Activated CD4-positive, alpha-beta T cell treated with anti-CD3 and anti-CD28 coated beads for 36 hours (primary cell): ENCODE measurements around the gene SEMA3F. TPM values are rescaled to one million over a fixed set of nuclear protein-coding genes. Genes with fewer than 3 reads are reported as not detected.
A peak's percentile ranks its signal among the peaks of the same experiment; 100 is the strongest.

ENCODE experiments used
- ATAC-seq: fragments of 200-7000 bp; cut with Tn5 transposase; one replicate; pipeline ENCODE4 v1.10.0; 2021; ENCODE audit warnings: mild to moderate bottlenecking, moderate library complexity
- CTCF ChIA-PET: fragments of 350-600 bp; sonication (Branson Sonifier 250); formaldehyde crosslinking; loops from one replicate; lab custom pipeline; 2021; ENCODE audit warnings: antibody characterized with exemption; lab: Charles Lee
- POLR2A ChIA-PET: fragments of 350-600 bp; sonication (Branson Sonifier 250); formaldehyde crosslinking; loops from one replicate; lab custom pipeline; 2021; ENCODE audit warnings: antibody characterized with exemption, inconsistent platforms; lab: Charles Lee
- DNase-seq: peaks from one replicate; pipeline ENCODE4 v3.0.0-alpha.2; 2020
- H3K27ac Mint-ChIP-seq: one replicate; pipeline ENCODE4 v1.8.0; 2021; ENCODE audit warnings: mixed read lengths
- H3K27me3 Mint-ChIP-seq: one replicate; pipeline ENCODE4 v1.8.0; 2021; ENCODE audit warnings: mixed read lengths
- H3K36me3 Mint-ChIP-seq: one replicate; pipeline ENCODE4 v1.8.0; 2021; ENCODE audit warnings: low read depth, mixed read lengths
- H3K4me1 Mint-ChIP-seq: one replicate; pipeline ENCODE4 v1.8.0; 2021; ENCODE audit warnings: mixed read lengths
- H3K4me3 Mint-ChIP-seq: one replicate; pipeline ENCODE4 v1.8.0; 2021; ENCODE audit warnings: mild to moderate bottlenecking, moderate library complexity, mixed read lengths
- H3K9me3 Mint-ChIP-seq: one replicate; pipeline ENCODE4 v1.8.0; 2021; ENCODE audit warnings: low read depth, mixed read lengths
- intact Hi-C, 2 experiments: fragments of 100-400 bp; cut with DNase I in 1 of 2; cut with micrococcal nuclease in 1 of 2; formaldehyde crosslinking; loops; one replicate each; pipeline versions ENCODE4 v1.14.2 to v1.15.1; 2022 to 2024; cut with DNase I, micrococcal nuclease
- total RNA-seq, 2 experiments: library from RNA; stranded (reverse); gene quantifications; one replicate each; pipeline ENCODE4 v1.2.3, GENCODE V29; 2021

The SEMA3F gene
- total RNA-seq, 2 experiments from 2014 or later, result 0.25 to 0.46 TPM

DNA sequence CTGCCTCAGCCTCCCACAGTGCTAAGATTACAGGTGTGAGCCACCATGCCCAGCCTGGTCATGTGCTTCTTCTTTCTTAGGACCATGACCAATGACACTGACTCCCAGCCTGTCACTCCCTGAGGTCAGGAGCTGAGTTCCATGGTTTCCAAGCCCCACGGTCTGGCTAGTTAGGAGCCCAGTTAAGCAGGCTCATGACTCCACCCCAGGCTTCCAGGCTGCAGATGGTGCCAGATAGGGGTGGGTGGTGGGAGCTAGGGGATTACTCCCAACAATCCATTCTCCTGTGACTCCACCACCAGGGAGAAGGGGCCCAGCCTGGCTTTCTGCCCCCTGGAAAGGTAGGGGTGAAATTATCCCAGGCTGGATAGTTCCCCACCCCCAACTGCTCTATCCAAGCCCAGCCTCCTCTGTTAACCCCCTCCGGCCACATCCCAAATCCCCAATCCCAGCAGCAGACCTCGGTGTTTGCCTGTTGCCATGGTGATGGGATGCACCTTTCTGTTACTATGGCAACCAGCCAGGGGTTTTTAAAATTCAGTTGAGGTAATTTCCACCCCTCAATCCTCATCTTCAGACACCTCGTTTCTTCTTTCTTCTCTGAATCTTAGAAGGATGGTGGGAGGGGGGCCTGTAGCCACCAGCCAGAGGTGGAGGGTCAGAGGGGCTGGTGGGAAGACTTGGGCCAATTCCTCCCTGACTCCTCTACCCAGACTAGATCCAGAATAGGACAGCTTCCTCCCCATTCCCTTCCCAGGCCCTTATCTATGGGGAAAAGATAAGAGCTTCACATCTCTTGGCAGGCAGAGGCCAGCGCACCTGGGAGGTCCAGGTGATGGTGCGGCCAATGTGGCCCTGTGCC is 22.5 kb upstream of the SEMA3F start:
- ChIA-PET CTCF (interaction anchor here (0.7 kb wide), 1 partner anchor 196 kb away, joined by 3 read pairs; no protein-coding TSS in a partner anchor), POLR2A (no interaction called here)
- H3K4me1 Mint-ChIP-seq, result no peaks in the 10 kb centered on the region
- no peak overlapping the region for H3K27ac Mint-ChIP-seq
- no peaks in the 10 kb centered on the region for H3K36me3 Mint-ChIP-seq
- H3K4me3 Mint-ChIP-seq, result no peak overlapping the region
- DNase-seq, result no peak
- intact Hi-C loops, result no loop called here
- H3K9me3 Mint-ChIP-seq, result no peaks in the 10 kb centered on the region
- ATAC-seq, result no peak
- no peaks in the 10 kb centered on the region for H3K27me3 Mint-ChIP-seq

DNA sequence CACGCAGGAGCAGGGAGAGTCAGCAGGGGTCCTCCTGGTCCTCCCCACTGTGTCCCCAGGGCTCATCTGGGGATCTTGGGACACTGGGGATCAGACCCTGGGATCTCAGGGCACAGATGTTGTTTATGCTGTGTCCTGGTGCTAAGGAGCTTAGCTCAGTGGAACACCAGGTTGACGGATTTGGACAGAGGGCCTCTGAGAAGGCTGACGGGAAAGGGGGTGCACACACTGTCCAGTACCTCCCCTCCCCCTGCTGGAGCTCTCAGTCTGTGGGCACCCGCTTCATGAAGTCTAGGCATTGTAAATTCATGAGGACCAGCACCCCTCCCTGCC is 21.9 kb upstream of the SEMA3F start:
- ChIA-PET CTCF (interaction anchor here (0.6 kb wide), 1 partner anchor 318 kb away, joined by 4 read pairs; no protein-coding TSS in a partner anchor), POLR2A (no interaction called here)
- DNase-seq (no peak), ATAC-seq (no peak)
- Mint-ChIP-seq H3K27ac (no peak overlapping the region), H3K9me3 (no peaks in the 10 kb centered on the region), H3K36me3 (no peaks in the 10 kb centered on the region), H3K4me1 (peaks cover 2% of the 10 kb centered on the region), H3K4me3 (no peak overlapping the region), H3K27me3 (no peaks in the 10 kb centered on the region)
- intact Hi-C loops, result no loop called here

DNA sequence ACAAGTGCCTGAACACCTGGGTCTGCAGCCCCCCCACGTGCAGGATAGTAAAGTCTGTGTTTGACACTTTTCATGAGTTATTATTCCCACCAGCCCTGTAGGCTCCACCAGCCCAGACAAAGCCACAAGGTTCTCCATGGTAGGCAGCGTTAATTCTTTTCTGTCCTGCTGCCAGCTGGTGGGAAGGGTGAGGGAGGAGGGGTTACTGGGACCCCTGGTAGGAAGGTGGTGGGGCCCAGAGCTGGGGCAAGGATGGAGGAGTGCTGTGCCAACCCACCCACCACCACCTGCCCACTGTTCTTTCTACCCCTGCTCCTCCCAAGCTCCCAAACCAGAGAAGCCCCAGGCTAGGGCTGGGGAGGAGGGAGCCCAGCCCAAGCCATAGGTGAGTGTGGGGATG is 20.8 kb upstream of the SEMA3F start:
- no peak for DNase-seq
- H3K27ac Mint-ChIP-seq, result no peak overlapping the region
- no peak overlapping the region for H3K4me3 Mint-ChIP-seq
- CTCF ChIA-PET, result interaction anchor here (0.6 kb wide), 2 partner anchors 444 to 848 kb away, joined by 3 read pairs; no protein-coding TSS in a partner anchor
- no peaks in the 10 kb centered on the region for H3K27me3 Mint-ChIP-seq
- H3K9me3 Mint-ChIP-seq, result no peaks in the 10 kb centered on the region
- POLR2A ChIA-PET, result no interaction called here
- ATAC-seq, result no peak
- H3K36me3 Mint-ChIP-seq, result no peaks in the 10 kb centered on the region
- intact Hi-C loops, result no loop called here
- H3K4me1 Mint-ChIP-seq, result peaks cover 11% of the 10 kb centered on the region

DNA sequence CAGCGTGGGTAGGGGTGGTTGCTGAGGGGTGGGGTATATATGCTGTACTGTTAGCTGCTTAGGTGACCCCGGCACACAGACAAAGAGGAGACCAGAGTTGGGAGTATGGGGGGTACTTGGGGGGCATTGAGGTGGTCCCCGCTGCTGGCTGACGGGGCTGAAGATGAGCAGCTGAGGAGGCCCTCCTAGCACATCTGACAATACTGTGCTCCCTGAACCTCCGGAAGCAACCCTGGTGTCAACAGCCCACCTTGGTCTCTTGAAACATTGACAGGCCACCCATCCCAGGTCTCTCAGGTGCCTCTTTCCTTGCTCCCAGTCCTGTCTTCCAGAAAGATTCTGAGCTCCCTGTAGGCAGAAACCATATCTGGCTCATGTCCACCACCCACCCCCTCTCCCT is 19.2 kb upstream of the SEMA3F start:
- ChIA-PET POLR2A (no interaction called here), CTCF (interaction anchor here (0.6 to 2.9 kb wide), 4 partner anchors 15 to 1446 kb away, joined by 3 to 20 read pairs (median 4); no protein-coding TSS in a partner anchor)
- DNase-seq, result no peak
- H3K36me3 Mint-ChIP-seq, result no peaks in the 10 kb centered on the region
- peaks cover 11% of the 10 kb centered on the region for H3K4me1 Mint-ChIP-seq
- H3K4me3 Mint-ChIP-seq, result no peak overlapping the region
- no peaks in the 10 kb centered on the region for H3K27me3 Mint-ChIP-seq
- H3K27ac Mint-ChIP-seq, result no peak overlapping the region
- intact Hi-C loops, result no loop called here
- H3K9me3 Mint-ChIP-seq, result no peaks in the 10 kb centered on the region
- no peak for ATAC-seq

DNA sequence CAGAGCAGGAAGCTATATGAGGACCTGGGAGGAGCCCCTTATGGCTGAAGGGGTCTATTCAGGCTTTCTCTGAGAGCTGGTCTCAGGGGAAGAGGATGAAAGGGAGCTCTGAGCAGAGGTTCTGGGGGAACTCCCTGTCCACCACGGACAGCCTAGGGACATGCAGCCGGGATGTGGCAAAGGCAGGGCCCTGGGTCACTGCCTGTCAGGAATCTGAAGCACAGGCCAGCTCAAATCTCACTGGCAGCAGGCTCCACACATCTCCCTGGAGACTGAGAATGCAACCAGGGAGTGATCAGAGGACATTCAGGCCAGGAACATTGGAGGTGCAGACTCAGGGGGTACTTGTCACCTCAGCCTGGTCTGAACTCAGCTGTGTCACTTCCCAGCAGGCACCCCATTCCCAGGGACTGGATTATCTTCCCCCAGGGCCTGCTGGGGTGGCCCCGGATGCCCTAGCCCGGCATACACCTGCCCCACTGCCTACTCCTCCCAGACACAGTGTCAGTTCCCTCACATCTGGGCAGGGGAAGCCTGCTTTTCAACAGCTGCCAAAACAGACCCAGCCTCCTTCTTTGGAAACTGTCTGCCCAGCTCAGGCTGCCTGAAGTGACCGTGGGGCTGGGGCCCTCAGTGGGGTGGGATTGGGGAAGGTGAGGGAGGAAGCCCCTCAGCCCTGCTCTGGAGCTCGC is 18.3 kb upstream of the SEMA3F start:
- POLR2A ChIA-PET, result interaction anchor here (1.5 kb wide), 1 partner anchor 15 kb away, joined by 5 read pairs; no protein-coding TSS in a partner anchor
- H3K36me3 Mint-ChIP-seq, result no peaks in the 10 kb centered on the region
- H3K27ac Mint-ChIP-seq, result no peak overlapping the region
- H3K27me3 Mint-ChIP-seq, result no peaks in the 10 kb centered on the region
- H3K4me1 Mint-ChIP-seq, result peaks cover 11% of the 10 kb centered on the region
- no peak for DNase-seq
- intact Hi-C loops, result no loop called here
- no peak for ATAC-seq
- H3K9me3 Mint-ChIP-seq, result no peaks in the 10 kb centered on the region
- H3K4me3 Mint-ChIP-seq, result no peak overlapping the region
- CTCF ChIA-PET, result interaction anchor here (0.5 to 2.9 kb wide), 4 partner anchors 16 to 1397 kb away, joined by 3 to 20 read pairs (median 4); no protein-coding TSS in a partner anchor

DNA sequence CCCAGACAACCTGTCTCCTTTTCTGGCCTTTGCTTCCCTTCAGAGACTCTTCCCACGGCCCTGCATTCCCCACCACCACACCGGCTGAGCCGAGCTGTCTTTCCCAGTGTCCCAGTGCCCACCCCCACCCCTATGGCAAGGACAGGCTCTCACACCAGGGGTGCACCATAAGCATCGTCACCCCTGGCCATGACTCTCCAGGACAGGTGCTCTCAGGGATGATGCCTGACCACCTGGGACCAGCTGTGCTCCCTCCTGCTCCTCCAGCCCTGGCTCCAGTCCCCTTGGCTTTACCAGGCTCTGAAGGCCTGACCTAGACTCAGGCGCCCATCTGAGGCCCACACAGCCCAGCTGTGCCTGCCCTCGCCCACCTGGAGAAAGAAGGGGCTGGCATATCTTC is 17.6 kb upstream of the SEMA3F start:
- ATAC-seq, result no peak
- no peaks in the 10 kb centered on the region for H3K9me3 Mint-ChIP-seq
- ChIA-PET POLR2A (interaction anchor here (1.5 kb wide), 1 partner anchor 15 kb away, joined by 5 read pairs; no protein-coding TSS in a partner anchor), CTCF (interaction anchor here (0.5 to 2.9 kb wide), 3 partner anchors 16 to 1398 kb away, joined by 3 to 20 read pairs (median 4); no protein-coding TSS in a partner anchor)
- peaks cover 11% of the 10 kb centered on the region for H3K4me1 Mint-ChIP-seq
- no peaks in the 10 kb centered on the region for H3K36me3 Mint-ChIP-seq
- no peak overlapping the region for H3K27ac Mint-ChIP-seq
- H3K27me3 Mint-ChIP-seq, result no peaks in the 10 kb centered on the region
- no peak overlapping the region for H3K4me3 Mint-ChIP-seq
- intact Hi-C loops, result no loop called here
- no peak for DNase-seq

DNA sequence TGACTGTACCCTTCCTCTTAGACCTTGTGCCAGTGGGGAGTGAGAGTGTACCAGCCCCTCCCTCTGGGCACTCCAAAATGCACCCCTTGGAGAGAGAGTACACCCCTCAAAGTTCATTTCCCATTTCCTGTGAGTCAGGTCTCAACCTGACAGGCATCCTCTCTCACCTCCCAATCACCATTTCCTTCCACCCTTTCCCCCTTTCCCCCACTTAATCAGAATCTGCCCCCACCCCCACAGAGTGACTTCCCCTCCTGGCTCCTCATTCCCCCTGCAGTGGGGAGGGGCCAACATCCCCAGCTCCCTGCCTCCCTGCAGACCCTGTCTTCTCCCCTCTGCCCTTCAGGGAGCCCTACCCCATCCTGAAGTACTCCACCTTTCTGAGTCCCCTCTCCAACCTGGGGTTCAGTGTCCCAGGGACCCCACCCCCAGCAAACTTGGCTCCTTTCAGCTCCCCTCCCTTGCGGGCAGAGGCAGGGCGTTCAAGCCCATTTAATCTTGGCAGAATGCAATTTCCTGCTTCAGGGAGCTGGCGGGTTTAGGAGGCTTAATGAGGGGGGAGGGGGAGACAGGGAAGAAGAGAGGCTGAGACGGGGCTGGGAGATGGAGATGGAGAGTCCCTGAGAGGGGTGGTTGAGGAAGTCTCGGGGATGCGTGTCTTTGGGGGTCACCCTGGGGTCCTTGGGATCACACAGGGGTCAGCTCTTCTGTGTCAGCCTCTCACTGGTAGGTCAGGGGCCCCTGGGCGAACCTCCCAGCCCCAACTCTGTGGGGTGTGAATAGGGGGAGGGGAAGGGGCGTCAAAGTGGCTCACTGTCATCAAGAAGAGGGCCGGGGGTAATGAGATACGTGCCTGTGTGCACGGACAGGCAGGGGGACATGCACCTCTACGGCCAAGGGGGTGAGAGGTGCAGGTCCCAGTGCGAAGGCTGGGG is 16.6 kb upstream of the SEMA3F start:
- CTCF ChIA-PET, result no interaction called here
- H3K4me1 Mint-ChIP-seq, result peaks cover 11% of the 10 kb centered on the region
- DNase-seq, result no peak

DNA sequence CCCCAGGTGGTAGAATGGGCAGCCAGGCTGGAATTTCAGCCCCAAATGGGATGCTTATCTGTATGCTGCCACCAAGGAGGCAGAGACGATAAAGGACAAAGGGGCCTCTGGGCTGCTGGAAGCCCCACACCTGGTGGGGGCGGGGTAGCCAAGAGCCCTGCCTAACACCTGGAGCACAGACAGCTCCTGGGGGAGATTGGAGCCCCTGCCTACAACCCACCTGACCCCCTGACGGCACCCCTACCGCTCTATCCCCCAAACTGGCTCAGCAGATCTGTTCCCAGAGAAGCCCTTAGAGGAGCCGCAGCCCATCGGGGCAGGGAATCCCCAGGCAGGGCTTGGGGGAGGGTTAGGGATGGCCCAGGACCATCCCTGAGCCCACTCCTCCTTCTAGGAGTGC is 15.8 kb upstream of the SEMA3F start:
- H3K4me3 Mint-ChIP-seq, result no peak overlapping the region

More for the DNA sequence above, 16.6 kb upstream of the SEMA3F start:
- no peak overlapping the region for H3K4me3 Mint-ChIP-seq
- no peak overlapping the region for H3K27ac Mint-ChIP-seq
- intact Hi-C loops, result no loop called here
- ATAC-seq, result peak; percentile 32
- no peaks in the 10 kb centered on the region for H3K27me3 Mint-ChIP-seq
- no peaks in the 10 kb centered on the region for H3K9me3 Mint-ChIP-seq
- POLR2A ChIA-PET, result no interaction called here
- H3K36me3 Mint-ChIP-seq, result no peaks in the 10 kb centered on the region

DNA sequence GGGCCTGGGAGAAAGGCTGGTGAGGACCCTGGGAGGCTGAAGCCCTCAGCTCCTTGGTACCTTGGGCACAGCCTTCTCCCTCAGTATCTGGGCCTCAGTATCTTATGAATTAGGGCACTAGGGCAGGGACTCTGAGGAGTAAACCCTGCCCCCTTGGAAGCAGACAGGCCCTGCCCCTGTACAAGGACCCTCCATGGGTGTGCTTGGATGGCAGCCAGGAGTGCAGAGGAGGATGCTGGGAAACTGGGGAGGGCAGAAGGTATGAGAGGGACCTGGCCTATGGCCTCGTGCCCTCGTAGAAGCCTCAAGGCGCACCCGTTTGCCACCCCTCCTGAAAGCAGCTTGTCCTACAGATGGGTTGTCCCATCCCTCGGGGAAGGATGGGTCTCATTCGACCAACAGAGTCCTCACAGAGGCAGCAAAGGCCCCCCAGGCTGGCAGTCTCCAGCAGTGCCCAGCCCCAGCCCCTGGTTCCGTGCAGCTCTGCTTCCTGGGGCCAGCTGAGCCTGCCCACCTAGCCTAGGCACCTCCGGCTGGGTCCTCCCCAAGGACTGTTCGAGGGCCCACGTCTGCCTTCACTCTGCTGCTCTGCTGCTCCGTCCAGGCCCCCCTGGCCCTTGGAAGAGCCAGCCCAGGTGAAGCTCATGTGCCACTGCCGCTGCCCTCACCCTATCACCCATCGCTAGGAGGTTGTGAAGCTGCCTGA is 15.3 kb upstream of the SEMA3F start:
- ChIA-PET CTCF (interaction anchor here (0.6 to 1.0 kb wide), 3 partner anchors 19 to 165 kb away, joined by 3 to 4 read pairs (median 4); no protein-coding TSS in a partner anchor), POLR2A (no interaction called here)
- Mint-ChIP-seq H3K27me3 (no peaks in the 10 kb centered on the region), H3K9me3 (no peaks in the 10 kb centered on the region), H3K36me3 (no peaks in the 10 kb centered on the region), H3K27ac (no peak overlapping the region), H3K4me1 (peaks cover 11% of the 10 kb centered on the region), H3K4me3 (no peak overlapping the region)
- DNase-seq, result no peak
- no peak for ATAC-seq
- intact Hi-C loops, result no loop called here

More for the DNA sequence above, 15.8 kb upstream of the SEMA3F start:
- H3K9me3 Mint-ChIP-seq, result no peaks in the 10 kb centered on the region
- H3K27me3 Mint-ChIP-seq, result no peaks in the 10 kb centered on the region
- ChIA-PET POLR2A (no interaction called here), CTCF (interaction anchor here (0.6 kb wide), 1 partner anchor 164 kb away, joined by 3 read pairs; no protein-coding TSS in a partner anchor)
- no peak for ATAC-seq
- H3K27ac Mint-ChIP-seq, result no peak overlapping the region
- intact Hi-C loops, result no loop called here
- H3K4me1 Mint-ChIP-seq, result peaks cover 11% of the 10 kb centered on the region
- no peaks in the 10 kb centered on the region for H3K36me3 Mint-ChIP-seq
- DNase-seq, result no peak

DNA sequence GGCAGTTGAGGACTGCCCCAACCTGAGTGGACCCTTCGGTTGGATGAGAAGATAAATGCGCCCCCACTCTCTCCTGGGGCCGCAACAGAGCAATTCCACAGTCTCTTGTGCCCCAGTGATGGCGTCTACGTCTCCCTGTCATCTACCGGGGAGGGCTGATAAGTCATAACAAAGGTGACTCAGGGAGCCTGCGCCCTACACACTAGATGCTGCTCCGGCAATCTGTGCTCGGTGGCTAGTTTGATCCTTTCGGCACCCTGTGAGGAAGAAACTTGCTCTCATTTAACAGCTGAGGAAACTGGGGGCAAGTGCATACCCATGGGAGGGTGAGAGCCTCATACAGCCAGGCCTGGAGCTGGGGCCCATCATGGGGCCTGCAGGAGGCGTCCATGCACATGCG is 14.1 kb upstream of the SEMA3F start:
- intact Hi-C loops, result no loop called here
- DNase-seq, result no peak
- Mint-ChIP-seq H3K9me3 (no peaks in the 10 kb centered on the region), H3K27me3 (no peaks in the 10 kb centered on the region), H3K4me1 (peaks cover 11% of the 10 kb centered on the region), H3K4me3 (no peak overlapping the region), H3K36me3 (no peaks in the 10 kb centered on the region), H3K27ac (no peak overlapping the region)
- CTCF ChIA-PET, result interaction anchor here (1.0 kb wide), 1 partner anchor 21 kb away, joined by 4 read pairs; no protein-coding TSS in a partner anchor
- ATAC-seq, result no peak
- POLR2A ChIA-PET, result no interaction called here
